ENCODE measurements around the gene TMEM87B.
A peak's percentile ranks its signal among the peaks of the same experiment; 100 is the strongest.

Gene TMEM87B, protein sequence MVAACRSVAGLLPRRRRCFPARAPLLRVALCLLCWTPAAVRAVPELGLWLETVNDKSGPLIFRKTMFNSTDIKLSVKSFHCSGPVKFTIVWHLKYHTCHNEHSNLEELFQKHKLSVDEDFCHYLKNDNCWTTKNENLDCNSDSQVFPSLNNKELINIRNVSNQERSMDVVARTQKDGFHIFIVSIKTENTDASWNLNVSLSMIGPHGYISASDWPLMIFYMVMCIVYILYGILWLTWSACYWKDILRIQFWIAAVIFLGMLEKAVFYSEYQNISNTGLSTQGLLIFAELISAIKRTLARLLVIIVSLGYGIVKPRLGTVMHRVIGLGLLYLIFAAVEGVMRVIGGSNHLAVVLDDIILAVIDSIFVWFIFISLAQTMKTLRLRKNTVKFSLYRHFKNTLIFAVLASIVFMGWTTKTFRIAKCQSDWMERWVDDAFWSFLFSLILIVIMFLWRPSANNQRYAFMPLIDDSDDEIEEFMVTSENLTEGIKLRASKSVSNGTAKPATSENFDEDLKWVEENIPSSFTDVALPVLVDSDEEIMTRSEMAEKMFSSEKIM

DNA sequence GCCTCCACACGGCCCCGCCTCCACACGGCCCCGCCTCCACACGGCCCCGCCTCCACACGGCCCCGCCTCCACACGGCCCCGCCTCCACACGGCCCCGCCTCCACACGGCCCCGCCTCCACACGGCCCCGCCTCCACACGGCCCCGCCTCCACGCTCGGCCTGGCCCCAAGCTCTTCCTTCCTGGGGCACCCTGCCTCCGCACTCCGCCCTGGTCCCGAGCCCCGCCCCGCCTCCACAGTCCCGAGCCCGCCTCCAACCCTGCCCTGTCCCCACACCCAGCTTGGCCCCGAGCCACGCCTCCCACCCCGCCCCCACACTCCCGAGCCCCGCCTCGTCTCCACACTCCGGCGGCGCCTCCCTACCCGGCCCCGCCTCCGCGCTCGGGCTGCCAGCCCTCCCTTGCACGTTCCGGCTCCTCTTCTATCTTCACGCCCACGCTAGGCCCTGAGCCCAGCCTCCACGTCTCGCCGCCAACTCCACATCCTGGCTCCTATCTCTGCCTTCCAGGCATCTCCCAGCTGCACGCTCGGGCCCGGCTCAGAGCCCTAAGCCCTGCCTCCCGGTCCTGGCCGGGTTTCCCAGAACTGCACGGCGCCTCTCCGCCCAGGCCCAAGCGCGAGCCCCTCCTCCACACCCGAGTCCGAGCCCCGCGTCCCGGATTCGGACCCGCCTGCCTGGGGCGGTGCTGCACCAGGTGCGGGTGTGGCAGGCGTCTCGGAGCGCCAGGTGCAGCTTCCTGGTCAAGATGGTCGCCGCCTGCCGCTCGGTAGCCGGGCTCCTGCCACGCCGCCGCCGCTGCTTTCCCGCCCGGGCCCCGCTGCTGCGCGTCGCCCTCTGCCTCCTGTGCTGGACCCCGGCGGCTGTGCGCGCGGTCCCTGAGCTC, at the start of gene TMEM87B:
Gene TMEM87B (plus strand): TSS at position 423 of the 883 bp plus-strand sequence. CDS start 323 bp downstream, at position 746.
- peak; percentile 92 for DNase-seq

DNA sequence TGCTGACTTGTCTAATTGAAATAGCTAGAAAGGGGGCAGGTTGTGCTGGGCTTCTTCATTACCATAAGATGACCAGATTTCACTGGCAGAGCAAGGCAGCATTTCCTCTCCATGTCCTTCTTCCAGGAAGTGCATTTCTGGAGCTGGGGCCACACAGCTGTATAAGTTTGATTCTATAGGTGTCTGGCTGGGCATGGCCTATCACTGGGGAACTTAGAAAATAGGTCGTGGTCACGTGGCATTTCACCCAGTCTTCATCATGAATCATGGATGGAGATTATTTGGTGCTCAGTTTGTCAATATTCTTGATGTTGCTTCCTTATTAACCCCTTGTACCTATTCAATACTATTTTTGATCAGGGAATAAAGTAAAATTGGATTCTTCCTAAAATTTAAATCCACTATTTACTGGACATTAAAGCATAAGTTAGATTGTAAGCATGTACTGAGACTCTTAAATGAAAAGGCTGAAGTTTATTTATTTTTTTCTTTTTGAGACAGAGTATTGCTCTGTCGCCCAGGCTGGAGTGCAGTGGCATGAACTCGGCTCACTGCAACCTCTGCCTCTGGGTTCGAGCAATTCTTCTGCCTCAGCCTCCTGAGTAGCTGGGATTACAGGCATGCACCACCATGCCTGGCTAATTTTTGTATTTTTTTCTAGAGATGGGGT, 49.5 kb upstream of the TMEM87B start:
- no peak for DNase-seq

DNA sequence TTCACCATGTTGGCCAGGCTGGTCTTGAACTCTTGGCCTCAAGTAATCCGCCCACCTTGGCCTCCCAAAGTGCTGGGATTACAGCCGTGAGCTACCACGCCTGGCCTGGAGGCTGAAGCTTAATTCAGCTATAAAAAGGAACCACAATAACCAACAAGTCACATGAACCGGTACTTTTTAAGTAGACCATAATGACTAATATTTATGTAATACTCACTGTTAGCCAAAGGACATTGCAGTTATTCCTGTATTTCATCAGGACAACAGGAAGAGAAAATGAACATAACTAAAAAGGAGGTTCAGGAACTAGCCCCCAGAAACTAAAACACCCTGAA, 49.0 kb upstream of the TMEM87B start:
- DNase-seq, result no peak

DNA sequence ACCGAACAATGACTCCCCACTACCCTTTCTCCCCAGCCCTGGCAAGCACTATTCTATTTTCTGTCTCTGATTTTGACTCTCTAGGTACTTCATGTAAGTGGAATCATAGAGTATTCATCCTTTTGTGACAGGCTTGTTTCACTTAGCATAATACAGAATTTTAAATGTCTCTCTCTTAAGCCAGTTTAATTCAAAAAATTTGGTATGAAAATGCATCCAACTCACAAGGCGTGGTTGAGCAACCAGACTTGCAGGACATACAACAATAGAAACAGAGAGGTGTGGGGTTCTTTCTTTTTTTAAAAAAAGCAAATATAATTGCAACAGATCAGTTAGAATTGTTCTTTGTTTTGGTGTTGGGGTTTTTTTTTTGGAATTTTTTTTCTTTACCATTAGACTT, 47.6 kb upstream of the TMEM87B start:
- no peak for DNase-seq

DNA sequence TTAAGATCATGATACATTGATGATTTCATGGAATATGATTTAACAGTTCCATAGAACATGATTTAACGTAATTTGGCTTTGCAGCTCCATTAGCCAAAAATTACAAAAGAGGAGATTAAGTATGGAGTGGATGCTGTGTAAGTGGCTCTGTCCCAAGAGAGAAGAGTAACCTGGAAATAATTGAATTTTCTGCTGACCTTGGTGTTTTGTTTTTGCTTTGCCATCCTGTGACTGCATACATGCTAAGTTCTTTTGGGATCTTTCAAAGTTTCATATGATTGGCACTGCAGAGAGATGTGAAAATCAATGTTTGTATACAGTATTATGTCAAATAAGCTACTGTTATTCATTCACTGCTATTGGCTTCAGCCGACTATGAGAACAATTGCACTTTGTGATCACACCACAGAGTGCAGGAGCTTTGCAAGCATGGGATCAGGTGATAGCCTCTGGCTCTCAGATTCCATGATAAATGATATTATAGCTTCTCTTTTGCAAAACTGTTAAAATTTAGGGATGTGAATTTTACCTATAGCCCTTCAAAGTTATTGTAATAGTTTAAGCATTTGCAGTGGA, 46.1 kb upstream of the TMEM87B start:
- DNase-seq, result no peak

DNA sequence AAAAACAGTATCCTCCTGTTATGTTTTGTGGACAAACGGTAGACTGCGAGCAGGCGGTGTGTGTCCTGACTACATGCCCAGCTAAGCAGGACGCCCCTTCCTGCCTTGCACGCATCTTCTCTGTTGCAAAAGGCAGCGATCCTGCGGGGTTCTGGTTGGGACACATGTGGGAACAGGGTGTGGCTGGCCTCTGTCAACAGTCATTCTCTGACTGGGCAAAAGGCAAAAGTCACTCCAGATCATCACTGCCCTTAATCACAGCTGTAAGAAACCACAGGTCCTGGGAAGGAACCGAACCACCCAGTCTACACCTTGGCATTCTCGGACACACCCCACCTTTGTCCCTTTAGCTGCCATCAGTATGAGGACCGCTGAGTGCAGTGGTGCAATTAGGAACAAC, 44.3 kb upstream of the TMEM87B start:
- no peak for DNase-seq

DNA sequence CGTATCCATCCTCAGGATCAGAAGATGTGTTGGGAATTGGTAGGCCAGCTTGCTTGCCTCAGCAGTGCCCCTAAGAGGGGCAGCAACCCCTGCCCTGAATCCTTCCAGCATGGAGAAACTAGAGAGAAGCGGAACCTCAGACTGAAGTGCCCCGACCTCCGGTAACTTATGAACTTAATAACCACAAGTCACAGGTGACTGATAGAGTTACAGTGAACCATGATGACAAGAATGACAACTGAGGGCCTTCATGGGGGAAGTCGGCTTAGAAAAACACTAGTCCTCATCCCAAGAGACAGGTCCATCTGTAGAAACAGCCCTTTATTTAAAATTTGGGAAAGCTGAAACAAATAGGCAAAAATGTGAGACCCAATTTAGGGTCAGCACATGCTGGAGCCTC, 42.5 kb upstream of the TMEM87B start:
- no peak for DNase-seq

DNA sequence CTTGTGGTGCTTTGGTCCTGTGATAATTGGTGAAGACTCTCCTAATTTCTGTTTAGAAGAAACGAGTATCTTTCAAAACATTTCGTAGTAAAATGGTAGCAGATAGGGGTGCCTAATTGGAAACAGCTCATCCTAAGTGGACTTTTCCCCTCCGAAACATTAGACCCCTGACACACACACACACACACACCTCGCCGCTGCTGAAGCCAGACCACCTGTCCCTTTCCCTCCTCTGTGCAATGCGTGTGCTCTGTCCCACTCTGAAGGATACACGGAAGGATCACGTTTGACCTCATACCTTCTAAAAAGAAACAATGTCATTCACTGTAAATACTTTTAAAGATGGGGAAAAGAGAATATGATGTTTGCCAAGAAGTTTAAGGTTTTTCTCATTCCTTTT, 36.2 kb upstream of the TMEM87B start:
- no peak for DNase-seq

DNA sequence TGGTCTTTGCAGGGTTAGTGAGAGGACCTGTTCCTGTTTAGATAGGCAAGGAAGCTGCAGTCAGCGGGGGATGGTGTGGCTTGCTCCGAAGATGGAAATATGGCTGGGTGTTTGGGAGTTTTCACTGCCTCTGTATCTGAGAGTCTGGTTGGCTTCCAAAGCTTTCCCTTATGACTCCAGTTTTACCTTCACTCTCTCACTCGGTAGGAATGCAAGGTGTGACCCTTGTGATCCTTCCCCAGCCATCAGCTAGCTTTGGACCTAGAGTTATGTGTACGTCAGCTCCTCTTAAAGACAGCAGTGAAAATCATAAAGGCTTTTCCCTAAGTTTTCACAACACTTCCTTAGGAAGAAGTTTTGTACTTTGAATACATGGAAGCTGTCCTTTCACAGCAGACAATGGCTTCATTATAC, 35.5 kb upstream of the TMEM87B start:
- DNase-seq, result no peak

DNA sequence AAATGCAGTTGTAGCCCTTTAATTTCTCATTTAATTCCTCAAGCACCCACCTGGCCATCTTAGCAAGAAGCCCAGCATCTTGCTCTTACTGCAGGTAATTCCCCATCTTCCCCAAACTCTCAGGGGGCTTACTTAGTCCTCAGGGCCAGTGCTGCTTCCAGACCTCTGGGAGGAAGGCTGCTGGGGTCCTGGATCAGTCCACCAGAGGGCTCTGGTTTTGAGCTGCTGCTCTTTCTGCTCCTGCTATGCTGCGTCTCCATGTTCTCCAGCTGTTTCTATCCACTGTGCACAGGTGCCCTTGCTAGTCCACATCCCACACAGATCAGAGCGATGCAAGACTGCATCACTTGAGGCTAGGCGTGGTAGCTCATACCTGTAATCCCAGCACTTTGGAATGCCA, 34.5 kb upstream of the TMEM87B start:
- DNase-seq, result no peak

DNA sequence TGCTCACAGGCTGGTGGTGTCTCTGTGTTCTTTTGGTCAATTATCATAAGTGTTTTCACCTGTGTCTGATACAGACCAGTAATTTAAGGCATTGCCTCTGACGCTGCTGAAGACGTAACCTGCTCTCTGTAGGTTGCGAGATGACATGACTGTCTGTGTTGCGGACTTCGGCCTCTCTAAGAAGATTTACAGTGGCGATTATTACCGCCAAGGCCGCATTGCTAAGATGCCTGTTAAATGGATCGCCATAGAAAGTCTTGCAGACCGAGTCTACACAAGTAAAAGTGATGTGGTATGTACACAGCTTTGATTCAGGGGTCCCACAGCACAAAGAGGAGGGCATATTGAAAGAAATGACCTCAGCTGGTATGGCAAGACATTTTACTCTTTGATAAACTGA, 33.8 kb upstream of the TMEM87B start:
- no peak for DNase-seq

DNA sequence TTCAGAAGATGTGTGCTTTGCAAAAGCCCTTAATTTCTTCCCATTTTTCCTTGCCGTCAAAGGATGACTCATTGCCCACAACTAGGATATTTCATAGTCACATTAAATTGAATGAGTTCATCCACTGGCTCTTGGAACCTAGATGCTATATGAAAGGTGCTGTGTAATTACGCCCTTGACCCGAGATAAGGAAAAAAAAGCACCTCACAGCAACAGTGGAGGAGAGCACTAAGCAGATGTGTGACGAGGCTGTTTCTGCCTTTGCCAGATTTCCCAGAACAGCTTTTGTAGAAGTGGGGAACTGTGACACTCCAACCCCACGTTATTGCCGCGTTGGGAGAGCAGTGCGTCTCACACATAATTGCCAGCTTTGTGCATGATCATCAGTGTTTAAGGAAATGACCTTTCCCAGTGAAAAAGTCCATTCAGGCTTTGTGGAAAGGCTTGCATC, 33.3 kb upstream of the TMEM87B start:
- DNase-seq, result no peak

DNA sequence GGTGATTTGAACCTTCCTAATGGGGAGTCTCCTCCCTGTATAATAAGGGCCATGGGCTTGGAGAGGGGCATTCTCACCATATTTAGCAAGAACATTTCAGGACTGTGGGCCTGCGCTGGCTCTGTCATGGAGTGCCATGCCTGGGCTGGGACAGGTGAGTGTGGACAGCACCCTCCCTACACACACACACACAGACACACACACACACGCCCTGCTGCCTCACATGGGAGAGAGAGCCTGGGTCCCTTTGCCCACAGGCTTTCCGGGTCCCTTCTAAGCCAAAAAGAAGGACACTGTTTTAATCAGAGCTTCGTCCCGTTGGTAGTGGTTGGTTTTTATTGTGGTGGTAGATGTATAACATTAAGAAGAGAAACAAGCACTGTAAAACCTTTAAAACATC, 31.4 kb upstream of the TMEM87B start:
- DNase-seq, result no peak

DNA sequence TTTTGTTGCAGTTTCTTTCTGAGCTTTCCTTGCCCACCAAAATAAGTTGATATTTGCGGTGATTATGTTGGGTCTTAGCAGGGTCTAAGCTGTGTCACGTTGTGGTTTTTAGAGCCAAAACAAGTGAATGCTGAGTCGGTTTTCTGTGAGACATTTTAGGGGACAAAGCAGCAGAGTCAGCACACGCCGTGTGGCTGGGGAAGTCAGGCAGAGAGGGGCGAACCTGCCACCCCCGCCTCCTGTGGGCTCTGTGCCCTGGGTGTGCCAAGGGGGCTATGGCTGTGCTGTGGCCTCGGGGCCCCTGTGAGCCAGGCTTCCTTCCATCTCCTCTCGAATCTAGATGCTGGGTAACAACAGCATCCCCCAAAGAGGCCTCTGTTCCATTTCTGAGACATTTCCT, 30.8 kb upstream of the TMEM87B start:
- DNase-seq, result no peak

DNA sequence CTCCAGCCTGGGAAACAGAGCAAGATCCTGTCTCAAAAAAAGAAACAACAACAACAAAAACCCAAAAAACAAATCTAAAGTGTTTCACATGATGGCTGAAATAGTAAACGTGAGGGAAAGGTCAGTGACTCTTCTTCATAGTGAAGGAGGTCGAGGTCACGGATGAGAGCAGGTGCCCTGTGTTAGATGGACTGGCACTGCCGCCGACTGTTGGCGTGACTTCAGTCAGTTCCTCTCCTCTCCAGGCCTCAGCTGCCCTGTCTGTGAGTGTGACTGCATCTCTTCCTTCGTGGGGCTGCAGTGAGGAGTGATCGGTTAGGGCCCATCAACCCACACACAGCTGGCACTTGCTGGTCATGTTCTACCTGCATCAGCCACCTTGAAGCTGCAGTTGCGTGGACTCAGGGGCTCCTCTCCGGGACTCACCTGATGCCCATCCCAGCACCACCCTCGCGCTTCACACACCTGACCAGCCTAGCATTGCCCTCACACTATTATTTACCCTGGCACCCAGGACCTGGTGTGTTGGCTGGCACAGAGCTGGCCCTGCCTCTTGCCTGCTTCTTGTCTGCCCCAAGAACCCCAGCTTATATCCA, 30.1 kb upstream of the TMEM87B start:
- no peak for DNase-seq

DNA sequence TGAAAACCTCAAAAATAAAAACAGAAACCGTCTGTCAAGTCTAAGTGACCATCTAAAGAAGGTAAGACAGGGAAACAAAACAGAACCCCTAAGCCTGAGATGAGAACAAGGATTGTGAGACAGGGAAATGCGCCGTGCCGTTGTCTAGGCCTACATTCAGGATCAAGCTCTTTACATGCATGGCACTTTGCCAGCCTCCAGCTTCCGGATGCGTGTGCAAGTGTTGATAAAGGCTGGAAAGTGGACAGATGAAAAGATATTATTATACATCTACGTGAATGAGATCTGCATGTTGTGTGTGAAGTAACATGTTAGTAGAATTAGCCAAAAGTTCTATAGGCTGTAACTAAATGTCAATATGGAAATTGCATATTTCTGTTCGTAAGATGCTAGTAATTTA, 28.6 kb upstream of the TMEM87B start:
- no peak for DNase-seq

DNA sequence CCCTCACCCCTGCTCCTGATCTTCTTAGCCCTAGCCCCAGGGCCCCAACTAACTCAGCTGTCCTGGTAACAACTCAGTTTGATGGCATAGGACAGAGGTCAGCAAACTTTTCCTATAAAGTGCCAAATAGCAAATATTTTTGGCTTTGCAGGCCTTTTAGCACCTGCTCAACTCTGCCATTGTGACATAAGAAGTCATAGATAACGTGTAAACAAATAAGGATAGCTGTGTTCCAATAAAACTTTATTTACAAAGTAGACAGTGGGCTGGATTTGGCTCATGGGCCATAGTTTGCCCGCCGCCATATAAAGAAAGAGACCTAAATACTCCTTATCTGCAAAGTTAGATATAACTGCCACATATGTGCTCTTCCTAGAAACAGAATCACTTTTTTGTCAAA, 27.3 kb upstream of the TMEM87B start:
- no peak for DNase-seq

DNA sequence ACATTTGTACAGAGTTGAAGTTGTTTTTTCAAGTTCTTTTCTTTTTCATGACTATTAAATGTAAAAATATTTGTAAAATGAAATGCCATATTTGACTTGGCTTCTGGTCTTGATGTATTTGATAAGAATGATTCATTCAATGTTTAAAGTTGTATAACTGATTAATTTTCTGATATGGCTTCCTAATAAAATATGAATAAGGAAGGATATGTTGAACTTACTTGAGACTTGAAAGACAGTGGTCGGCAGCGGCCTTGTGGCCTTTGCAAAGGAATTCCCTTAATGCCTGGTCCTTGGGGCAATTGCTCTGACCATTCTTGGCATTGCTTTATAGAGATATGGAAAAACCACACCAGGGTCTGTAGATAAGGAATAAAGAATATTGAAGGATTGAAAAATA, 25.9 kb upstream of the TMEM87B start:
- no peak for DNase-seq

DNA sequence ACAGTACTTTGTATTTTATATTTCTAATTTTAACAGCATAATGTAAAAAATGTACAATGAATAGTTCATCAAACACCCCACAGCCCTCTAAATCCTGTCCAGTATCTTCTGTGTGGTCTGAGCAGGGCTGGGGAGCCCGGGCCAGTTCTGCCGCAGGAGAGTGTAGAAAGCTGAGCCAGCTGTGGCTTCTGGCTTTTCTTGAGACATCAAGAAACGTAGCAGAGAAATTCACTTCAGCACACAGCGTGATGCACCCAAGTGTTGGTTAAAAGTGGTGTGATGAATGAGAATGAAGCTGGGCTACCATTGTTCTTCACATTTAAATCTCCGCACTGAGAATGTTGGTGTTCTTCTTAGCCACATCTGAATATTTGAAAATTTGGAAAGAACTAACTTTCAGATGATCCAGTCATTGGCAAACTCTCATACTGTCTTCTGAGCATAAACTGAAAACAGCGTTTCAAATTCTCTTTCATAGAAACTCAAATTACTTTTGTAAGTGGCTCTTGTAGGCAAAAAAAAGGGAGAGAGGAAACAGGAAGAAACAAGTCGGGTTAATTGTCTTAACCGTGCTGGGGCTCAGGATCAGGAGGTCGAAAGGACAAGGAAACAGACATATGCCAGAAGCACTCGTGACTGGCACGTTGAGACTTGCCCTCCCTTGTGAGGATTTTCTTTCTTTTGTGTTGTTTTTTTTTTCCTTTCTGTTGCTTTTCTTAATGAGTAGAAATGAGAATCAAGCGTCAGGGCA, 23.4 kb upstream of the TMEM87B start:
- no peak for DNase-seq

DNA sequence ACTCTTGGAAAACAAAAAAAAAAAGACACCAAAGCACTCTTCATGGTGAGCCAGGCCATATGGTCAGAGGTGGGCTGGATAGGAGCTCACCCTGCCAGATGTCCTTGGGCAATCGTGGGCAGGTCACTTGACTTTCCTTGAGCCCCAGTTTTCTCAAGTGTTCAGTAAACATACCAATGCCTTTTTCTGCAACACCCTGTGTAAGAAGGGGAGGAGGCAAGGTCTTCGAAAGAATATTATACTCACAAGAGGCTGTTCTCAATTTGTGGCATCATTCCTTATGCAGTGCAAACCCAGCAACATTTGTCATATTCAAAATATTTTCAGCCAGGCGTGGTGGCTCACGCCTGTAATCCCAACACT, 22.9 kb upstream of the TMEM87B start:
- no peak for DNase-seq

DNA sequence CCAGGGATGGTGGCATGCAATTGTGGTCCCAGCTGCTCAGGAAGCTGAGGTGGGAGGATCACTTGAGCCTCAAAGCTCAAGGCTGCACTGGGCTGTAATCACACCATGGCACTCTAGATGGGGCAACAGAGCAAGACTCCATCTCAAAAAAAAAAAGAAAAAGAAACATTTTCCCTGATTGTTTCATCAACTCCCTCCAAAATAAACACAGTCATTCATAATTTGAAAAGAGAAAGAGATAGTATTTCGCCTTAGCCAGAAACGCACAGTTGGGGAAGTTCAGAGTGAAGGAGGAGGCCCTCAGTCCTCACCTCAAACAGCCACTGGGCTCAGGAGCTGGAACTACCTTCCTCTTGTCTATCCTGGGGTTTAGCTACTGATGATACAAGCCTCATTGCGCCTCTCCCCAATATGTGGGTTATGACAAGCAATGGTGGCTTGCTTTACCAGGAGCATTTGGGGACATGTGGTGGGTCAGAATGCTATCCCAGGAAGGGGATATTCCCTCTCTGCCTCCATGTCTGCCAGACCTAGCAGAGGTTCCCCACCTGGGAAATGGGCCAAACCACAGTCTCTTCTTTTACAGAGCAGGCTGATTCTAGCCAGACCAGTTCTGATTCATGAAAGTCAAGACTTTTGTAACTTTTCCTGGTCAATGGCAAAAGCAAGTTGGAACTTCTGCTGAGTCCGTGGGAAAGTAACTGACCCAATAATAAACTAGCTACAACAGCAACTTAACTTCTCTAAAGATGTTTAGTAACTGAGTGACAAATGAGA, 22.2 kb upstream of the TMEM87B start:
- DNase-seq, result peak; percentile 34

All from kidney glomerular epithelial cell (primary cell).